PFSK-1 (cell line): ENCODE results near the gene AKT1.

ENCODE experiments used
- FOXP2 ChIP-seq: optimal IDR thresholded peaks from 2 replicates; pipeline ENCODE3; 2011; ENCODE audit warnings: borderline replicate concordance, control low read depth, inconsistent platforms; ENCODE audit not compliant: insufficient read depth; ENCODE audit errors: extremely low read length, extremely low read depth
- POLR2AphosphoS5 ChIP-seq: IDR thresholded peaks from 2 replicates; pipeline ENCODE4 v1.6.1; 2012; ENCODE audit warnings: low read depth, mild to moderate bottlenecking, control low read depth, low read length, moderate library complexity
- REST ChIP-seq, 2 experiments: IDR thresholded peaks; 2 replicates each; pipeline versions ENCODE4 v1.6.1 to v1.8.0; 2011 to 2012; ENCODE audit warnings: low read depth in 2 of 2, low read length in 2 of 2, control low read depth in 1 of 2, inconsistent platforms in 1 of 2, mild to moderate bottlenecking in 1 of 2, moderate library complexity in 1 of 2; ENCODE audit not compliant: insufficient read depth in 1 of 2
- SIN3A ChIP-seq: IDR thresholded peaks from 2 replicates; pipeline ENCODE4 v1.6.1; 2012; ENCODE audit warnings: mild to moderate bottlenecking, low read length, moderate library complexity, borderline replicate concordance; ENCODE audit not compliant: insufficient read depth
- TAF1 ChIP-seq: IDR thresholded peaks from 2 replicates; pipeline ENCODE4 v1.6.1; 2012; ENCODE audit warnings: low read length, control low read depth, borderline replicate concordance; ENCODE audit not compliant: insufficient read depth

Gene AKT1

GRCh38 chr14:104757238-104757585 is 38.3 kb downstream of the AKT1 start:
- TF ChIP-seq TAF1 (no peak), FOXP2 (no peak), REST (IDR thresholded peaks at IDR 0.05; ENCODE audit: insufficient read depth in 1 of 2, low read depth in 2 of 2, low read length in 2 of 2) (no peak), POLR2AphosphoS5 (no peak), SIN3A (no peak)

GRCh38 chr14:104756477-104757237 is 38.9 kb downstream of the AKT1 start:
- TF ChIP-seq TAF1 (no peak), SIN3A (no peak), POLR2AphosphoS5 (no peak), FOXP2 (no peak), REST (IDR thresholded peaks at IDR 0.05; ENCODE audit: insufficient read depth in 1 of 2, low read depth in 2 of 2, low read length in 2 of 2) (no peak)

- TF ChIP-seq TAF1 = no peak
- TF ChIP-seq FOXP2 = no peak
- no peak for TF ChIP-seq REST (IDR thresholded peaks at IDR 0.05; ENCODE audit: insufficient read depth in 1 of 2, low read depth in 2 of 2, low read length in 2 of 2)
- no peak for TF ChIP-seq SIN3A
- TF ChIP-seq POLR2AphosphoS5 = no peak
Observed at GRCh38 chr14:104755621-104756020, 39.9 kb downstream of the AKT1 start.

GRCh38 chr14:104754213-104754851 is 41.2 kb downstream of the AKT1 start:
- TF ChIP-seq REST (IDR thresholded peaks at IDR 0.05; ENCODE audit: insufficient read depth in 1 of 2, low read depth in 2 of 2, low read length in 2 of 2) (no peak), POLR2AphosphoS5 (no peak), SIN3A (no peak), FOXP2 (no peak), TAF1 (no peak)
